ENCODE results near the gene FAM83E. TPM values are rescaled to one million over a fixed set of nuclear protein-coding genes. Genes with fewer than 3 reads are reported as not detected.
A peak's percentile ranks its signal among the peaks of the same experiment; 100 is the strongest.

The FAM83E gene
- total RNA-seq, 1 experiment from 2014 or later: 12.3 TPM

GRCh38 chr19:48638831-48639381 is 24.0 kb upstream of the FAM83E start:
- H3K27ac ChIP-seq: no peak overlapping the region
- H3K27me3 ChIP-seq (ENCODE audit: insufficient read depth, low read depth): no peaks in the 10 kb centered on the region
- no peak for DNase-seq
- no peak overlapping the region for H2AFZ ChIP-seq
- H3K4me3 ChIP-seq: no peak overlapping the region; the same call in 1 of the 2 replicates
- no peaks in the 10 kb centered on the region for H3K9me2 ChIP-seq (ENCODE audit: insufficient read depth)
- H3K79me2 ChIP-seq (ENCODE audit: low read depth): peaks cover 11% of the 10 kb centered on the region
- intact Hi-C loops (cut with micrococcal nuclease; ENCODE audit: unreplicated experiment): loop anchor here (5.0 kb wide), 2 partner anchors 98 to 137 kb away; no protein-coding TSS in a partner anchor
- TF ChIP-seq EZH2 (IDR thresholded peaks at IDR 0.05; ENCODE audit: low read depth) (no peak), CTCF (conservative IDR thresholded peaks at IDR 0.05) (no peak)
- peaks cover 32% of the 10 kb centered on the region for H3F3A ChIP-seq (ENCODE audit: insufficient read depth, low read depth)
- peak overlapping the region; percentile 83 for H3K4me2 ChIP-seq
- CTCF ChIA-PET: interaction anchor here (0.6 kb wide), 1 partner anchor 354 kb away, joined by 3 read pairs; the partner anchor contains the start of gene GYS1
- POLR2A ChIA-PET (ENCODE audit: unreplicated experiment): no interaction called here
- no peaks in the 10 kb centered on the region for H3K36me3 ChIP-seq (ENCODE audit: low read depth)
- no peaks in the 10 kb centered on the region for H4K20me1 ChIP-seq (ENCODE audit: insufficient read depth)
- BruUV-seq (replicated peaks): no TSS peak
- peaks cover 23% of the 10 kb centered on the region for H3K4me1 ChIP-seq (replicated peaks; ENCODE audit: insufficient read depth)
- no peaks in the 10 kb centered on the region for H3K9me3 ChIP-seq (ENCODE audit: insufficient read depth, low read depth)

GRCh38 chr19:48637948-48638830 is 23.3 kb upstream of the FAM83E start:
- Histone ChIP-seq H3F3A (ENCODE audit: insufficient read depth, low read depth) (peaks cover 40% of the 10 kb centered on the region), H3K9me2 (ENCODE audit: insufficient read depth) (no peaks in the 10 kb centered on the region), H3K4me3 (peak overlapping the region; percentile 74), H3K36me3 (ENCODE audit: low read depth) (no peaks in the 10 kb centered on the region), H3K9me3 (ENCODE audit: insufficient read depth, low read depth) (no peaks in the 10 kb centered on the region), H4K20me1 (ENCODE audit: insufficient read depth) (no peaks in the 10 kb centered on the region), H3K27ac (peak overlapping the region; percentile 84), H3K4me2 (peak overlapping the region; percentile 83), H3K27me3 (ENCODE audit: insufficient read depth, low read depth) (no peaks in the 10 kb centered on the region), H2AFZ (peak overlapping the region; percentile 85), H3K79me2 (ENCODE audit: low read depth) (peaks cover 11% of the 10 kb centered on the region), H3K4me1 (replicated peaks; ENCODE audit: insufficient read depth) (peaks cover 30% of the 10 kb centered on the region)
- BruUV-seq (replicated peaks): TSS peak; percentile 19
- TF ChIP-seq CTCF (conservative IDR thresholded peaks at IDR 0.05) (peak; percentile 51; the same call in 1 of the 2 replicates), EZH2 (IDR thresholded peaks at IDR 0.05; ENCODE audit: low read depth) (no peak)
- peak; percentile 83 to 94 for DNase-seq
- CTCF ChIA-PET: no interaction called here
- POLR2A ChIA-PET (ENCODE audit: unreplicated experiment): interaction anchor here (0.6 to 0.7 kb wide), 2 partner anchors 150 to 168 kb away, joined by 7 to 23 read pairs; no protein-coding TSS in a partner anchor
- intact Hi-C loops (cut with micrococcal nuclease; ENCODE audit: unreplicated experiment): loop anchor here (1.0 to 5.0 kb wide), 3 partner anchors 19 to 136 kb away; partner anchors contain the start of genes RPL18 and SPHK2

GRCh38 chr19:48637449-48637947 is 22.6 kb upstream of the FAM83E start:
- DNase-seq: peak; percentile 100
- Histone ChIP-seq H3K4me2 (peak overlapping the region; percentile 83), H3K79me2 (ENCODE audit: low read depth) (peaks cover 11% of the 10 kb centered on the region), H4K20me1 (ENCODE audit: insufficient read depth) (no peaks in the 10 kb centered on the region), H3K9me3 (ENCODE audit: insufficient read depth, low read depth) (no peaks in the 10 kb centered on the region), H2AFZ (peak overlapping the region; percentile 85), H3F3A (ENCODE audit: insufficient read depth, low read depth) (peaks cover 40% of the 10 kb centered on the region), H3K27me3 (ENCODE audit: insufficient read depth, low read depth) (no peaks in the 10 kb centered on the region), H3K9me2 (ENCODE audit: insufficient read depth) (no peaks in the 10 kb centered on the region), H3K4me3 (peak overlapping the region; percentile 74), H3K27ac (peak overlapping the region; percentile 84), H3K4me1 (replicated peaks; ENCODE audit: insufficient read depth) (peaks cover 31% of the 10 kb centered on the region), H3K36me3 (ENCODE audit: low read depth) (no peaks in the 10 kb centered on the region)
- ChIA-PET CTCF (interaction anchor here (0.7 kb wide), 1 partner anchor 460 kb away, joined by 12 read pairs; no protein-coding TSS in a partner anchor), POLR2A (ENCODE audit: unreplicated experiment) (interaction anchor here (0.6 to 0.7 kb wide), 2 partner anchors 151 to 168 kb away, joined by 7 to 23 read pairs; no protein-coding TSS in a partner anchor)
- TF ChIP-seq EZH2 (IDR thresholded peaks at IDR 0.05; ENCODE audit: low read depth) (no peak), CTCF (conservative IDR thresholded peaks at IDR 0.05) (no peak)
- BruUV-seq (replicated peaks): no TSS peak
- intact Hi-C loops (cut with micrococcal nuclease; ENCODE audit: unreplicated experiment): loop anchor here (1.0 to 5.0 kb wide), 3 partner anchors 18 to 135 kb away; partner anchors contain the start of genes RPL18 and SPHK2

Measured in PC-9 (cell line).